GM10847 (cell line): ENCODE results near the gene MGAT4D.
A peak's percentile ranks its signal among the peaks of the same experiment; 100 is the strongest.

Experiments used
- POLR2A ChIP-seq: IDR thresholded peaks from 2 replicates; pipeline ENCODE4 v1.6.1; 2011; ENCODE audit not compliant: insufficient read length; ENCODE audit errors: extremely low read depth

Gene MGAT4D

DNA sequence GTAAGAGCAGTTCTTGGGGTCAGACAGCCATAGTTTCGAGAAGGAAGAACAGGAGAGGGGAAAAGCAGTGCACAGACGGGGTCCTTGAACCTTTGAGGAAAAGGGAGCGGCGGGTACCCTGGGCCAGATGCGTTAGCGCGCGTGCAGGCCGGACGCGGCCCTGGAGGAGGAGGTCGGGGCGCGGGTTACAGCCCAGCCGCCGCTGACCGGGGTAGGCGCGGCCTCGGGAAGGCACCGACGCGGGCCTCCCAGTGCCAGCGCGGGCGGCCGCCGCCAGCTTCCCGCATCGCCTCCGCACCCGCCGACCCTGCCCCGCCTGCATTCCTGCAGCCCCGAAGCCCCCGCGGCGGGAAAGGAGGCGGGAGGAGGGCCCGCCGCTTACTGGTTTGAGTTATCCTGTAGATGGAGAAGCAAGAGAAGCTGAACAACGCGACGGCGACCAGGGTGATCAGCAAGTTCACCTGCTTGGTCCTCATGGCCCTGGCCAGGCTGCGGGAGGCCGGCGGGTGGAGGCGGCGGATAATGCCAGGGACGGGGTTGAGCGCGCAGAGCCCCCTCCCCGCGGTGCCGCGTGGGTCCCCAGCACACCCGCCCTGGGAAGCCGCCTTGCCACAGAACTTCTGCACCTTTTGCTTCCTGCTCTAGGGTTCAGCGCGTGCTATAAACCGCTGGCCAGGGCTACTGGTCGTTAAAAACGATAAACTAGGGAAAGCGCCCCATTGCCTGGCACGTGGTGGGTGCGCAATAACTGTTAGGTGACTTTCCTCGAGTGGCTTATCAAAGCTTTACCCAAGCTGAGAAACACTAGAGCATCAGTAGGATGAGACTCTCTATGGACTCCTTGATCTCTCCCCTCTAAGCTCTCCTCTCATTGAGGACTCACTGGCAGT is at the start of gene MGAT4D:
Gene MGAT4D (minus strand): TSS at position 547 of the 890 bp plus-strand sequence. CDS start 71 bp downstream, at position 476.
- no peak for TF ChIP-seq POLR2A

DNA sequence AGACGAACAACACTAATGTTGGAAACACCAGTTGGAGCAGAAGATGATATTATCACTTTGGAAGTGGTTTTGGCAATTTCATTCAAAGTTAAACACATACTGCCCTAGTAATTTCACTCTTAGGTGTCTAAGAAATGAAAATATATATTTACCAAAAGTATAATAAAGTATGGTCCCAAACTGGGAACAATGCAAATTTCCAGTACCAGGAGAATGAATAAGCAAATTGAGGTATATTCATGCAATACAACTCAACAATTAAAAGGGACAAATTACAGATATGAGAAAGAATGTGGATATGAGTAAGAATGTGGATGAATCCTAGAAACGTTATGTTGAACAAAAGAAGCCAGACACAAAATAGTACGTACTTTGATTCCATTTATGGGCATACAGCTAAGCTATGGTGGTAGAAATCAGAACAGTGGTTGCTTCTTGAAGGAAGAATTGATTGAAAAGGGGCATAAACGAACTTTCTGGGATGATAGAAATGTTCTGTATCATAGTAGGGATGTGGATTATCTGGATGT is 35.9 kb upstream of the MGAT4D start:
- TF ChIP-seq POLR2A: no peak

DNA sequence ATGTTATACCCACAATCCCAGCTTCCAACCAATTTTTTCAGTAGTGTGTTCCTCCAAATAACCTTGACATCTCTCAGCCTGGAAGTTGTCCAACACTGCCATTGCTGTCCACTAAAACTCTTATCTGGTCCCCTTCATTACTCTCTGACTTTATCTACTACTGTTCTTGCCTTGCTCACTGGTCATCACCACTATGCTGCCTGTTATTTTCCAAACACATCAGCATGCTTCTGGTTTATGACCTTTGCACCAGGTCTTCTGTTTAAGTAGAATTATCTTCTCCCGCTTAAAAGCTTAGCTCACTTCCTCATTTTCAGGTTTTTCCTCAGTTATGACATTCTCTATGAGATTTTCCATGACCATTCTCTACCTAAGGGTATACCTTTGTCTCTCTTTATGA is 31.3 kb upstream of the MGAT4D start:
- no peak for TF ChIP-seq POLR2A

DNA sequence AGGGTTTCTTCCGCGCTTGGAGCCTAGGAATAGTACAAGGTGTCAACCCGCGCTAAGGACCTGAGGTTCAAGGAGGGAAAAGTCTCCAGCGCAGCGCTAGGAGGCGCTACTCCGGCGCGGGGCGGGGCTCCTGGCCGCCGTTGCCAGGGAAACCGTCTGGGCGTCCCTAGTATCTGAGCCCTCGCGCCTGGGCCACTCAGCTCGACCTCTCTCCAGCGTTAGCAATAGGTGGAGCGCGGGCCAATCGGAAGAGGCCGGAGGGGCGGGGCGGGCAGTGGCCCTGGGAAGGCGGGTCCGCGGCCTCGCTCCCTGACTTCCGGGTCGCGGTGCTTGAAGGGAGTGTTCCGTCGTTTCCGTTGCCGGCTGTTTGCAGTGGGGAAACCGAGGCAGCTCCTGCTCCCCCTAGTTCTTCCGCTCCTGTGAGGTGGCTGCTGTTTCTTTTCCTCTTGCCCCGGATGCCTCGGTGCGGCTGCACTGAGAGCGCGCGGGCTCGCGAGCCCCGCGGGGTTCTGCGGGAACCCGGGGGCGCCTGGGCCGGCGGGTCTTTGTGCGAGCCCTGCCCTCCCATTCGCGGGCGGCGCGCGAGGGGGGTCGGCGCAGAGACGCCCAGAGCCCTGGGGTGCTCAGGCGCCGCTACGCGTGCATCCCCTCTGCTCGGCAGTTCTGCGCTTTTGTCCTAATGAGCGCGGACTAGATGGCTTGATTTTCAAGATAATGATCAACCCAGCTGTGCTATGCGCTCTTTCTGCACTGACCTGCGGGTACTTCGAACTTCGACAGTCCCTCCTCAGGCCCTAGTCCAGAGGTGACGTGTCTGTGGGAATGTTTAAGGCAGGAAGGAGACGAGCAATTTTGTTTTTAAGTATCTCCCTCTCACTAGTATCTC is 26.0 kb upstream of the MGAT4D start, which contains the start of gene ELMOD2:
Gene ELMOD2 (plus strand): TSS at position 312 of the 886 bp plus-strand sequence. CDS start 1,261 bp downstream, outside the sequence.
- peak; percentile 70 for TF ChIP-seq POLR2A

DNA sequence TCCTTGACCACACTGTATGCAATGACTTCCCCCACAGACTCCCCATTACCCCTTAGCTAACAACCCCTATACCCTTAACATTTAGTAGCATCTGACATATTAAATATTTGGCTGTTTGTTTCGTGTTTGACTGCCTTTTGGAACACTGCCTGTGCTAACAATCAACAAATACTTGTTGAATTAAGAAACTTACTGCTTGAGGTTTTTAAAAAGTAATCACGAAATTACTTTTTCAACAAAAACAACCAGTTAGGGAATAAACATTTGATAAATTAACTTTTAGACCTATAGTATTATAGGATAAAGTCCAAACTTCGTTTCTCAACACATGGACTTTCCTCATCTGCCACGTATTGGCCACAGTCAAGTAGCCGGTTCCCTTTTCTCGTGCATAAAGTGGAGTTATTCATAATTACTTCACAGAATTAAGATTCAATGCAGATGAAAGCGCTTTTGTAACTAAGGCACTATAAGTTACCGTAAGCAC is 25.3 kb upstream of the MGAT4D start:
- no peak for TF ChIP-seq POLR2A

GRCh38 chr4:140515423-140515822 is 17.3 kb upstream of the MGAT4D start:
- no peak for TF ChIP-seq POLR2A

- TF ChIP-seq POLR2A: no peak
Observed at GRCh38 chr4:140504261-140504660, 6.2 kb upstream of the MGAT4D start.

DNA sequence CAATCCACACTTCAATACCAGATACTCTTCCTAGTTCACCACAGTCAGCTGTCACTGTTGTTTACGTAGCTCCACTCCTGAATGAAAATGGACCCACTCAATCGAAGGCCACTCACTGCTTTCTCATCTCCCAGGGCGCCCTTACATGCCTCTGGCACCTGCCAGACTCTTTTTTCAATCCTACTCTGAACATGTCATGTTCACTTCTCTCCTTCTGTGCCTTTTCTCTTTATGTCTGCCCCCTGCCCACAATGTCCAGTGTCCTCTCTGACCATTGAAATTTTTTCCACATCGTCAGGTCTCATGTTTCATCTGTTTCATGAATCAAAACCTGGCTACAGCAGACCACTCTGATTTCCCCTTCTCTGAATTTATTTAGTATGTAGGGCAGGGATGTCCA is 1.3 kb upstream of the MGAT4D start:
- TF ChIP-seq POLR2A: no peak

- no peak for TF ChIP-seq POLR2A
Observed at GRCh38 chr4:140497405-140497746, 717 bp downstream of the MGAT4D start.

- TF ChIP-seq POLR2A: no peak
Observed at GRCh38 chr4:140485939-140486338, 12.2 kb downstream of the MGAT4D start.

- no peak for TF ChIP-seq POLR2A
Observed at GRCh38 chr4:140483445-140483844, 14.6 kb downstream of the MGAT4D start.

GRCh38 chr4:140472156-140472555 is 25.9 kb downstream of the MGAT4D start:
- no peak for TF ChIP-seq POLR2A

GRCh38 chr4:140469791-140470733 is 28.0 kb downstream of the MGAT4D start:
- TF ChIP-seq POLR2A: no peak

- TF ChIP-seq POLR2A: no peak
Observed at GRCh38 chr4:140466146-140466545, 31.9 kb downstream of the MGAT4D start.
